Erythroblast (primary cell): ENCODE data around the gene ZNF554.

ENCODE experiments used
- GATA1 ChIP-seq: IDR thresholded peaks from 2 replicates; pipeline ENCODE4 v1.6.1; 2011; ENCODE audit warnings: low read depth, mild to moderate bottlenecking, control low read depth, low read length, moderate library complexity
- POLR2A ChIP-seq: IDR thresholded peaks from 2 replicates; pipeline ENCODE4 v1.6.1; 2011; ENCODE audit warnings: mild to moderate bottlenecking, low read length

DNA sequence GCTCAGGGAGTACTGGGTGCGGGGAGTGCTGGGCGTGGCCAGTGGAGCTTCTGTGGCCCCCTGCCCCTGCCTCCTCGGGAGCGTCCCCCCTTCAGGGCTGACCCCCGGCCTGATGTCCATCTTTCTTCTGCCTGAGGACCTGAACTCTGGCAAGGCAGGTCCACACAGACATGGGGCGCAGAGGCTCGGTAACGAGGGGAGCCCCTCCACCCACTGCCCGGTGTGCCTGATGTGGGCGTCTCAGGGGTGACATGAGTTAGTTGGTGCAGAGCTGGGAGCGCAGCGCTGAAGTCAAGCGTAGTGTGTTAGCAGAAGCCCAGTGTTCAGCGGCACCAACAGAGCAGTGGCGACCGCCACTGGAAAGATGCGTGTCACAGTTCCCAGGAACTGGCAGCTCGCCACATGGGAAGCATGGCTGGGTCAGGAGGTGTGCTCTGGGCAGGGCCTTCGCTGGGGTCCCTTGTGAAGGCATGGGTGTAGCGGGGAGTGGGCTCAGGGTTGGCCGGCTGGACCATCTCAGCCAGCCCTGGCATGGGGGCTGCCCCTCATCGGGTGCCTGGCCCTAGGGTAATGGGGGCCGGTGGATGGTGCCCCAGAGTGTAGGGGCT lies 22.9 kb upstream of the ZNF554 start:
- TF ChIP-seq POLR2A (no peak), GATA1 (no peak)
